Gastroesophageal sphincter (tissue), 4 donors: Measurements from ENCODE around the gene PPP4R4. TPM values are rescaled to one million over a fixed set of nuclear protein-coding genes. Genes with fewer than 3 reads are reported as not detected.
A peak's percentile ranks its signal among the peaks of the same experiment; 100 is the strongest.

Experiments used
- ATAC-seq: fragments of 150-250 bp; one replicate; pipeline ENCODE4 v1.9.1; 2016; ENCODE audit warnings: mild to moderate bottlenecking, moderate library complexity
- H3K27ac ChIP-seq, 4 donors: fragments of 200-600 bp; sonication (generic) in 3 of 4; 1 replicate in 3 of 4; 2 replicates in 1 of 4; pipeline ENCODE4 v1.5.1; 2016 to 2019
- H3K27me3 ChIP-seq: fragments of 200-600 bp; sonication (generic); one replicate; pipeline ENCODE4 v1.5.1; 2019
- H3K36me3 ChIP-seq, 2 donors: fragments of 200-600 bp; sonication (generic); one replicate each; pipeline ENCODE4 v1.5.1; 2019; ENCODE audit warnings: control low read depth in 1 of 2
- H3K4me1 ChIP-seq, 3 donors: fragments of 200-600 bp; sonication (generic); 1 replicate in 2 of 3; 2 replicates in 1 of 3; pipeline ENCODE4 v1.5.1; 2016 to 2019; ENCODE audit warnings: control low read depth in 2 of 3
- H3K4me3 ChIP-seq, 2 donors: fragments of 200-600 bp; sonication (generic); one replicate each; pipeline ENCODE4 v1.5.1; 2019; ENCODE audit warnings: mild to moderate bottlenecking in 1 of 2, moderate library complexity in 1 of 2
- H3K9me3 ChIP-seq, 3 donors: fragments of 200-600 bp; sonication (generic); one replicate each; pipeline ENCODE4 v1.5.1; 2017 to 2019; ENCODE audit warnings: control low read depth in 2 of 3
- CTCF ChIP-seq, 4 experiments: fragments of 200-600 bp in 2 of 4; fragments of 450-650 bp in 2 of 4; sonication (generic) in 1 of 4; IDR thresholded peaks; one replicate each; pipeline ENCODE4 v1.5.1; 2017 to 2019; ENCODE audit warnings: antibody characterized with exemption in 4 of 4, mild to moderate bottlenecking in 2 of 4, moderate library complexity in 2 of 4
- EP300 ChIP-seq: sonication (generic); formaldehyde crosslinking; IDR thresholded peaks from one replicate; pipeline ENCODE4 v1.6.1; 2017; ENCODE audit warnings: antibody characterized with exemption, mild to moderate bottlenecking
- POLR2A ChIP-seq, 2 donors: fragments of 450-650 bp; IDR thresholded peaks; one replicate each; pipeline ENCODE4 v1.6.1; 2017; ENCODE audit warnings: antibody characterized with exemption in 2 of 2, mild to moderate bottlenecking in 2 of 2, moderate library complexity in 1 of 2
- POLR2AphosphoS5 ChIP-seq: sonication (generic); formaldehyde crosslinking; IDR thresholded peaks from one replicate; pipeline ENCODE4 v1.6.1; 2017; ENCODE audit warnings: antibody characterized with exemption
- WGBS, 2 donors: methylation state at CpG; one replicate each; pipeline ENCODE4 v1.1.5; 2018; ENCODE audit warnings: low coverage in 1 of 2; 5-methylcytosine and 5-hydroxymethylcytosine counted together
- total RNA-seq, 4 donors: library from RNA; depleted of rRNA; stranded (reverse); fragments of >200 nt; gene quantifications; one replicate each; pipeline ENCODE4 v1.1.0, GENCODE V29; 2016

PPP4R4 gene
- total RNA-seq, 4 donors from 2014 or later, result 0.12 to 6.5 (median 1.4) TPM

GRCh38 chr14:94322648-94323570 lies 148.8 kb downstream of the PPP4R4 start, which contains the start of gene SERPINA6:
Gene SERPINA6, minus strand, starts transcription at chr14:94323336. Its CDS starts 8,688 bp downstream, at chr14:94314648.
- Histone ChIP-seq H3K36me3 (no peaks in the 10 kb centered on the region), H3K27ac (no peak within 1 kb of the TSS), H3K4me1 (no peaks in the 10 kb centered on the region), H3K9me3 (peaks cover 0 to 14% (median 0%) of the 10 kb centered on the region in 3 donors), H3K4me3 (no peak within 1 kb of the TSS), H3K27me3 (peaks cover 6% of the 10 kb centered on the region)
- TF ChIP-seq POLR2AphosphoS5 (no peak), CTCF (IDR thresholded peaks at IDR 0.05) (no peak), POLR2A (IDR thresholded peaks at IDR 0.05) (no peak), EP300 (no peak)
- ATAC-seq, result peak; percentile 41
- WGBS, 2 donors, result 50 to 56% methylated on average over 2 to 9 of the region's 15 CpGs

GRCh38 chr14:94328196-94328595 lies 154.1 kb downstream of the PPP4R4 start:
- no peaks in the 10 kb centered on the region for H3K36me3 ChIP-seq
- H3K4me1 ChIP-seq, result no peaks in the 10 kb centered on the region
- no peak for ATAC-seq
- H3K9me3 ChIP-seq, result no peaks in the 10 kb centered on the region
- TF ChIP-seq CTCF (IDR thresholded peaks at IDR 0.05), result no peak
- TF ChIP-seq POLR2AphosphoS5, result no peak
- no peak for TF ChIP-seq POLR2A (IDR thresholded peaks at IDR 0.05)
- TF ChIP-seq EP300, result no peak
- WGBS, 2 donors, result 60 to 83% methylated on average over 2 of the region's 2 CpGs
- no peak overlapping the region for H3K27ac ChIP-seq
- H3K4me3 ChIP-seq, result no peak overlapping the region
- peaks cover 17% of the 10 kb centered on the region for H3K27me3 ChIP-seq

Other genes with a start within 250 kb of the PPP4R4 start
- not detected for gene FAM181A, start 247.0 kb upstream of the PPP4R4 start, total RNA-seq
- gene ASB2, start 197.8 kb upstream of the PPP4R4 start, total RNA-seq, result 100 to 1,000 TPM; 118 to 208 (median 120) TPM
- gene CCDC197, start 177.0 kb upstream of the PPP4R4 start, total RNA-seq, result not detected
- under 1 TPM; 0.16 to 0.84 (median 0.65) TPM for gene OTUB2, start 148.0 kb upstream of the PPP4R4 start, total RNA-seq
- gene DDX24, start 93.1 kb upstream of the PPP4R4 start, total RNA-seq, result 100 to 1,000 TPM; 182 to 252 (median 201) TPM
- 1 to 10 TPM; 3.4 to 9.3 (median 7.4) TPM for gene IFI27L1, start 93.0 kb upstream of the PPP4R4 start, total RNA-seq
- 100 to 1,000 TPM in 3 of 4 donors, 10 to 100 TPM in 1; 61.2 to 247 (median 175) TPM for gene IFI27, start 63.6 kb upstream of the PPP4R4 start, total RNA-seq
- 10 to 100 TPM; 25.7 to 67.2 (median 52.2) TPM for gene IFI27L2, start 44.7 kb upstream of the PPP4R4 start, total RNA-seq
- gene SERPINA10, start 118.9 kb downstream of the PPP4R4 start, total RNA-seq, result not detected
- gene SERPINA6, start 149.0 kb downstream of the PPP4R4 start, total RNA-seq, result not detected
- not detected for gene SERPINA2, start 192.4 kb downstream of the PPP4R4 start, total RNA-seq
- gene SERPINA1, start 214.3 kb downstream of the PPP4R4 start, total RNA-seq, result 10 to 100 TPM in 2 of 4 donors, 1 to 10 TPM in 2; 1.7 to 22.1 (median 9.4) TPM